ENCODE results near the gene GPM6B.

Gene GPM6B

GRCh38 chrX:13825178-13825762, 8.4 kb upstream of the GPM6B start:
- no peak for FAIRE-seq
- DNase-seq (ENCODE audit: low spot score), result no peak

GRCh38 chrX:13824746-13825145, 7.9 kb upstream of the GPM6B start:
- DNase-seq (ENCODE audit: low spot score) (no peak), FAIRE-seq (no peak)

- DNase-seq (ENCODE audit: low spot score) (no peak), FAIRE-seq (no peak)
These were observed 4.8 kb upstream of the GPM6B start for GRCh38 chrX:13821738-13822137.

GRCh38 chrX:13816176-13816575, 717 bp downstream of the GPM6B start:
- FAIRE-seq (no peak), DNase-seq (ENCODE audit: low spot score) (no peak)

GRCh38 chrX:13815664-13816063, 1.2 kb downstream of the GPM6B start:
- DNase-seq (ENCODE audit: low spot score) (no peak), FAIRE-seq (no peak)

GRCh38 chrX:13808865-13809264, 8.0 kb downstream of the GPM6B start:
- DNase-seq (ENCODE audit: low spot score) (no peak), FAIRE-seq (no peak)

GRCh38 chrX:13808293-13808692, 8.6 kb downstream of the GPM6B start:
- FAIRE-seq (no peak), DNase-seq (ENCODE audit: low spot score) (no peak)

- FAIRE-seq (no peak), DNase-seq (ENCODE audit: low spot score) (no peak)
These were observed 11.7 kb downstream of the GPM6B start for GRCh38 chrX:13805241-13805640.

- FAIRE-seq (no peak), DNase-seq (ENCODE audit: low spot score) (no peak)
These were observed 13.8 kb downstream of the GPM6B start for GRCh38 chrX:13803116-13803515.

GRCh38 chrX:13798184-13798583, 18.7 kb downstream of the GPM6B start:
- DNase-seq (ENCODE audit: low spot score), result no peak
- FAIRE-seq, result no peak

- FAIRE-seq (no peak), DNase-seq (ENCODE audit: low spot score) (no peak)
These were observed 19.4 kb downstream of the GPM6B start for GRCh38 chrX:13797512-13797911.

- DNase-seq (ENCODE audit: low spot score) (no peak), FAIRE-seq (no peak)
These were observed 22.5 kb downstream of the GPM6B start for GRCh38 chrX:13794417-13794816.

- DNase-seq (ENCODE audit: low spot score), result no peak
- FAIRE-seq, result no peak
These were observed 23.0 kb downstream of the GPM6B start for GRCh38 chrX:13793897-13794296.

- no peak for DNase-seq (ENCODE audit: low spot score)
- FAIRE-seq, result no peak
These were observed 25.3 kb downstream of the GPM6B start for GRCh38 chrX:13791559-13791958.

GRCh38 chrX:13791145-13791544, 25.7 kb downstream of the GPM6B start:
- no peak for FAIRE-seq
- no peak for DNase-seq (ENCODE audit: low spot score)

- FAIRE-seq (no peak), DNase-seq (ENCODE audit: low spot score) (no peak)
These were observed 26.4 kb downstream of the GPM6B start for GRCh38 chrX:13790206-13791131.

- no peak for DNase-seq (ENCODE audit: low spot score)
- no peak for FAIRE-seq
These were observed 30.8 kb downstream of the GPM6B start for GRCh38 chrX:13786048-13786447.

GRCh38 chrX:13780868-13781427, 35.9 kb downstream of the GPM6B start:
- FAIRE-seq (no peak), DNase-seq (ENCODE audit: low spot score) (no peak)

GRCh38 chrX:13778916-13779315, 38.0 kb downstream of the GPM6B start:
- FAIRE-seq, result no peak
- DNase-seq (ENCODE audit: low spot score), result no peak

- FAIRE-seq (no peak), DNase-seq (ENCODE audit: low spot score) (no peak)
These were observed 40.5 kb downstream of the GPM6B start for GRCh38 chrX:13776387-13776786.

- FAIRE-seq, result no peak
- DNase-seq (ENCODE audit: low spot score), result no peak
These were observed 41.1 kb downstream of the GPM6B start for GRCh38 chrX:13775837-13776236.

GRCh38 chrX:13774696-13775095, 42.2 kb downstream of the GPM6B start:
- FAIRE-seq, result no peak
- no peak for DNase-seq (ENCODE audit: low spot score)
